Uterus (tissue), 4 donors: ENCODE measurements around the gene C10orf90. TPM values are rescaled to one million over a fixed set of nuclear protein-coding genes. Genes with fewer than 3 reads are reported as not detected.
"Not testable (repeated sequence)": the region's sequence is repeated elsewhere in the genome, so short reads cannot be mapped to it uniquely, and the experiment has no call there.

Experiments used
- DNase-seq, 2 donors: peaks; one replicate each; pipeline ENCODE4 v3.0.0-alpha.2; 2019 to 2020
- H3K27ac ChIP-seq, 2 donors: fragments of 200-600 bp; sonication (generic); 1 replicate in 1 of 2; 2 replicates in 1 of 2; pipeline ENCODE4 v1.5.1; 2016 to 2018
- H3K27me3 ChIP-seq, 2 donors: fragments of 200-600 bp; sonication (generic); one replicate each; pipeline ENCODE4 v1.5.1; 2018 to 2019; ENCODE audit warnings: control low read depth in 1 of 2
- H3K36me3 ChIP-seq, 2 donors: fragments of 200-600 bp; sonication (generic); one replicate each; pipeline ENCODE4 v1.5.1; 2019; ENCODE audit warnings: control low read depth in 1 of 2
- H3K4me1 ChIP-seq, 2 donors: fragments of 200-600 bp; sonication (generic); one replicate each; pipeline ENCODE4 v1.5.1; 2018 to 2019; ENCODE audit warnings: control low read depth in 1 of 2
- H3K4me3 ChIP-seq, 2 donors: fragments of 200-600 bp; sonication (generic); 1 replicate in 1 of 2; 2 replicates in 1 of 2; pipeline ENCODE4 v1.5.1; 2018 to 2019; ENCODE audit warnings: mild to moderate bottlenecking in 1 of 2
- H3K9me3 ChIP-seq, 2 donors: fragments of 200-600 bp; sonication (generic); one replicate each; pipeline ENCODE4 v1.5.1; 2019; ENCODE audit warnings: control low read depth in 1 of 2
- CTCF ChIP-seq, 4 experiments: fragments of 200-600 bp in 2 of 4; fragments of 450-650 bp in 2 of 4; sonication (generic) in 2 of 4; IDR thresholded peaks; one replicate each; pipeline ENCODE4 v1.5.1; 2016 to 2019; ENCODE audit warnings: antibody characterized with exemption in 4 of 4, mild to moderate bottlenecking in 2 of 4, moderate library complexity in 1 of 4
- POLR2A ChIP-seq, 2 donors: fragments of 450-650 bp; IDR thresholded peaks; one replicate each; pipeline ENCODE4 v1.6.1; 2016; ENCODE audit warnings: antibody characterized with exemption in 2 of 2, mild to moderate bottlenecking in 1 of 2, moderate library complexity in 1 of 2
- intact Hi-C: fragments of 100-400 bp; cut with DNase I; formaldehyde crosslinking; loops from one replicate; pipeline ENCODE4 v1.15.1; 2023; ENCODE audit warnings: low total_unique reads
- total RNA-seq, 4 donors: library from RNA; depleted of rRNA in 3 of 4; stranded (reverse); fragments of >200 nt in 3 of 4; gene quantifications; one replicate each; pipeline versions ENCODE4 v1.1.0 to v1.2.4, GENCODE V29; 2014 to 2023
- donor health status: DM: yes; HTN: yes; CAD: no.

C10orf90 gene
- total RNA-seq, 4 donors from 2014 or later, result 0.21 TPM; not detected in 3

GRCh38 chr10:126384269-126384873 lies 286.1 kb downstream of the C10orf90 start:
- no peak overlapping the region for H3K27ac ChIP-seq
- H3K4me1 ChIP-seq, result peaks cover 6 to 10% of the 10 kb centered on the region in 2 donors
- H3K9me3 ChIP-seq, result no peaks in the 10 kb centered on the region
- no peaks in the 10 kb centered on the region for H3K36me3 ChIP-seq
- intact Hi-C loops, result loop anchor here (10.0 kb wide), 1 partner anchor 400 kb away; no protein-coding TSS in a partner anchor
- no peak overlapping the region for H3K4me3 ChIP-seq
- no peaks in the 10 kb centered on the region for H3K27me3 ChIP-seq
- TF ChIP-seq POLR2A (IDR thresholded peaks at IDR 0.05), result no peak
- TF ChIP-seq CTCF (IDR thresholded peaks at IDR 0.05), result no peak
- no peak for DNase-seq

GRCh38 chr10:126380352-126381076 lies 290.0 kb downstream of the C10orf90 start:
- Histone ChIP-seq H3K27ac (no peak overlapping the region), H3K4me3 (no peak overlapping the region), H3K27me3 (no peaks in the 10 kb centered on the region), H3K36me3 (no peaks in the 10 kb centered on the region), H3K9me3 (no peaks in the 10 kb centered on the region), H3K4me1 (no peaks in the 10 kb centered on the region)
- no peak for TF ChIP-seq POLR2A (IDR thresholded peaks at IDR 0.05)
- intact Hi-C loops, result loop anchor here (10.0 kb wide), 1 partner anchor 396 kb away; no protein-coding TSS in a partner anchor
- no peak for DNase-seq

GRCh38 chr10:126379166-126379565 lies 291.3 kb downstream of the C10orf90 start:
- H3K4me1 ChIP-seq, H3K27me3 ChIP-seq, DNase-seq, H3K9me3 ChIP-seq, intact Hi-C loops, H3K4me3 ChIP-seq, H3K27ac ChIP-seq, H3K36me3 ChIP-seq: not testable (repeated sequence)

GRCh38 chr10:126376956-126377355 lies 293.5 kb downstream of the C10orf90 start:
- DNase-seq, result no peak
- Histone ChIP-seq H3K9me3 (no peaks in the 10 kb centered on the region), H3K4me3 (no peak overlapping the region), H3K27ac (no peak overlapping the region), H3K4me1 (no peaks in the 10 kb centered on the region), H3K36me3 (no peaks in the 10 kb centered on the region), H3K27me3 (no peaks in the 10 kb centered on the region)
- intact Hi-C loops, result no loop called here
- TF ChIP-seq POLR2A (IDR thresholded peaks at IDR 0.05) (no peak), CTCF (IDR thresholded peaks at IDR 0.05) (no peak)

GRCh38 chr10:126375926-126376554 lies 294.5 kb downstream of the C10orf90 start:
- Histone ChIP-seq H3K27me3 (no peaks in the 10 kb centered on the region), H3K27ac (no peak overlapping the region), H3K36me3 (no peaks in the 10 kb centered on the region), H3K9me3 (no peaks in the 10 kb centered on the region), H3K4me1 (no peaks in the 10 kb centered on the region), H3K4me3 (no peak overlapping the region)
- TF ChIP-seq CTCF (IDR thresholded peaks at IDR 0.05), result no peak
- no peak for TF ChIP-seq POLR2A (IDR thresholded peaks at IDR 0.05)
- intact Hi-C loops, result no loop called here
- no peak for DNase-seq

- TF ChIP-seq CTCF (IDR thresholded peaks at IDR 0.05) (no peak), POLR2A (IDR thresholded peaks at IDR 0.05) (no peak)
- intact Hi-C loops, result no loop called here
Observed at GRCh38 chr10:126375299-126375698, 295.2 kb downstream of the C10orf90 start.

More at GRCh38 chr10:126375299-126375698, 295.2 kb downstream of the C10orf90 start:
- Histone ChIP-seq H3K9me3 (no peaks in the 10 kb centered on the region), H3K4me1 (no peaks in the 10 kb centered on the region), H3K36me3 (no peaks in the 10 kb centered on the region), H3K27ac (no peak overlapping the region), H3K4me3 (no peak overlapping the region), H3K27me3 (no peaks in the 10 kb centered on the region)
- no peak for DNase-seq
